Measurements from ENCODE around the gene NR2F1-AS1. TPM values are rescaled to one million over a fixed set of nuclear protein-coding genes. Genes with fewer than 3 reads are reported as not detected.

Gene NR2F1-AS1
- polyA plus RNA-seq, 1 donor from 2014 or later = not detected

GRCh38 chr5:93371893-93372292, 209.1 kb downstream of the NR2F1-AS1 start:
- no peak overlapping the region for H3K4me3 Mint-ChIP-seq
- no peaks in the 10 kb centered on the region for H3K4me1 Mint-ChIP-seq
- H3K9me3 Mint-ChIP-seq = peaks cover 1 to 11% (median 9%) of the 10 kb centered on the region in 3 donors
- no peaks in the 10 kb centered on the region for H3K36me3 Mint-ChIP-seq
- H3K27me3 Mint-ChIP-seq = no peaks in the 10 kb centered on the region
- no peak overlapping the region for H3K27ac Mint-ChIP-seq

GRCh38 chr5:93364378-93364777, 216.6 kb downstream of the NR2F1-AS1 start:
- Mint-ChIP-seq H3K36me3 (no peaks in the 10 kb centered on the region), H3K27me3 (no peaks in the 10 kb centered on the region), H3K9me3 (peaks cover 0 to 4% (median 0%) of the 10 kb centered on the region in 3 donors), H3K4me3 (no peak overlapping the region), H3K4me1 (no peaks in the 10 kb centered on the region), H3K27ac (no peak overlapping the region)

GRCh38 chr5:93360436-93361088, 220.5 kb downstream of the NR2F1-AS1 start:
- Mint-ChIP-seq H3K4me1 (no peaks in the 10 kb centered on the region), H3K27ac (no peak overlapping the region), H3K27me3 (no peaks in the 10 kb centered on the region), H3K9me3 (peaks cover 0 to 4% (median 2%) of the 10 kb centered on the region in 3 donors), H3K36me3 (no peaks in the 10 kb centered on the region), H3K4me3 (no peak overlapping the region)

GRCh38 chr5:93359960-93360305, 221.1 kb downstream of the NR2F1-AS1 start:
- Mint-ChIP-seq H3K27me3 (no peaks in the 10 kb centered on the region), H3K27ac (no peak overlapping the region)

More at GRCh38 chr5:93359960-93360305, 221.1 kb downstream of the NR2F1-AS1 start:
- Mint-ChIP-seq H3K4me3 (no peak overlapping the region), H3K4me1 (no peaks in the 10 kb centered on the region), H3K9me3 (peaks cover 0 to 4% (median 2%) of the 10 kb centered on the region in 3 donors), H3K36me3 (no peaks in the 10 kb centered on the region)

Other genes starting within 250 kb of the NR2F1-AS1 start
- not detected for gene NR2F1, start 2.0 kb upstream of the NR2F1-AS1 start, polyA plus RNA-seq
- 0.08 TPM for gene POU5F2, start 160.4 kb upstream of the NR2F1-AS1 start, polyA plus RNA-seq

Measured in IgD-negative memory B cell (primary cell).